A673 (cell line): ENCODE measurements around the gene KYNU. TPM values are rescaled to one million over a fixed set of nuclear protein-coding genes. Genes with fewer than 3 reads are reported as not detected.
A peak's percentile ranks its signal among the peaks of the same experiment; 100 is the strongest.

ENCODE experiments used
- BruUV-seq: library from RNA; stranded (reverse); fragments of 400-500 nt; replicated peaks from 2 replicates; lab custom pipeline; 2021; lab: Mats Ljungman, UMichigan
- CTCF ChIA-PET: fragments of 300-600 bp; sonication (Branson Sonifier 250); formaldehyde crosslinking; loops from one replicate; lab custom pipeline; 2022; ENCODE audit warnings: antibody characterized with exemption; lab: Charles Lee
- POLR2A ChIA-PET: fragments of 300-600 bp; sonication (Branson Sonifier 250); formaldehyde crosslinking; loops from one replicate; lab custom pipeline; 2022; ENCODE audit warnings: antibody characterized with exemption; ENCODE audit not compliant: low non-redundant PET; lab: Charles Lee
- DNase-seq: peaks from one replicate; pipeline ENCODE4 v3.0.0-alpha.2; 2015; ENCODE audit warnings: low spot score
- H3K27ac ChIP-seq: fragments of 200-600 bp; sonication (generic); 2 replicates; pipeline ENCODE4 v1.5.1; 2016; ENCODE audit warnings: mixed run types, low read depth, mild to moderate bottlenecking, mixed read lengths, antibody characterized with exemption, low read length; ENCODE audit not compliant: poor library complexity, severe bottlenecking
- H3K27me3 ChIP-seq: fragments of 200-600 bp; sonication (generic); replicated peaks from 2 replicates; pipeline ENCODE4 v1.6.1; 2017; ENCODE audit warnings: mixed run types, low read depth, mild to moderate bottlenecking, mixed read lengths, antibody characterized with exemption, low read length; ENCODE audit not compliant: insufficient read depth, poor library complexity
- H3K36me3 ChIP-seq: fragments of 200-600 bp; sonication (generic); 2 replicates; pipeline ENCODE4 v1.6.1; 2016; ENCODE audit warnings: mixed run types, mild to moderate bottlenecking, mixed read lengths, antibody characterized with exemption, low read length; ENCODE audit not compliant: insufficient read depth, poor library complexity, severe bottlenecking
- H3K4me1 ChIP-seq: fragments of 200-600 bp; sonication (generic); 2 replicates; pipeline ENCODE4 v1.6.1; 2017; ENCODE audit warnings: mixed run types, mild to moderate bottlenecking, mixed read lengths, antibody characterized with exemption, low read length; ENCODE audit not compliant: insufficient read depth, poor library complexity, severe bottlenecking
- H3K4me3 ChIP-seq: fragments of 200-600 bp; sonication (generic); 2 replicates; pipeline ENCODE4 v1.5.1; 2016; ENCODE audit warnings: low read depth, mixed run types, mild to moderate bottlenecking, mixed read lengths, low read length; ENCODE audit not compliant: poor library complexity, severe bottlenecking
- H3K9me3 ChIP-seq: fragments of 200-600 bp; sonication (generic); 2 replicates; pipeline ENCODE4 v1.6.1; 2016; ENCODE audit warnings: mixed run types, low read depth, mild to moderate bottlenecking, mixed read lengths, antibody characterized with exemption, low read length; ENCODE audit not compliant: poor library complexity, severe bottlenecking
- CTCF ChIP-seq: fragments of 300-800, 200-600 bp; sonication (generic); conservative IDR thresholded peaks from 2 replicates; pipeline ENCODE4 v1.5.1; 2017; ENCODE audit warnings: low read depth, mild to moderate bottlenecking, antibody characterized with exemption, low read length, moderate library complexity, mixed read lengths
- EZH2 ChIP-seq: fragments of 200-600 bp; sonication (generic); IDR thresholded peaks from 2 replicates; pipeline ENCODE4 v1.6.1; 2017; ENCODE audit warnings: borderline replicate concordance, low read depth, mild to moderate bottlenecking, mixed read lengths, antibody characterized with exemption, low read length; ENCODE audit not compliant: poor library complexity, severe bottlenecking
- intact Hi-C: fragments of 100-400 bp; cut with micrococcal nuclease; formaldehyde crosslinking; loops from one replicate; pipeline ENCODE4 v1.10.0; 2022; ENCODE audit not compliant: unreplicated experiment
- total RNA-seq: library from RNA; stranded (reverse); gene quantifications from 2 replicates; pipeline ENCODE4 v1.2.3, GENCODE V29; 2021

The KYNU gene
- total RNA-seq, 1 experiment from 2014 or later = 2.5 TPM

- Histone ChIP-seq H3K4me3 (no peak overlapping the region), H3K9me3 (no peaks in the 10 kb centered on the region), H3K27ac (peak overlapping the region; percentile 85), H3K27me3 (no peaks in the 10 kb centered on the region), H3K4me1 (peaks cover 55% of the 10 kb centered on the region), H3K36me3 (no peaks in the 10 kb centered on the region)
- intact Hi-C loops = no loop called here
- peak; percentile 21 for DNase-seq
- CTCF ChIA-PET = no interaction called here
- TF ChIP-seq EZH2 (no peak), CTCF (no peak)
- no TSS peak for BruUV-seq
- POLR2A ChIA-PET = no interaction called here
Measured at GRCh38 chr2:142872882-142873724, 4.4 kb upstream of the KYNU start.

- Histone ChIP-seq H3K9me3 (no peaks in the 10 kb centered on the region), H3K27me3 (no peaks in the 10 kb centered on the region), H3K4me1 (peaks cover 55% of the 10 kb centered on the region), H3K27ac (peak overlapping the region; percentile 85), H3K4me3 (no peak overlapping the region), H3K36me3 (no peaks in the 10 kb centered on the region)
- CTCF ChIA-PET = no interaction called here
- intact Hi-C loops = no loop called here
- no TSS peak for BruUV-seq
- TF ChIP-seq EZH2 (no peak), CTCF (no peak)
- POLR2A ChIA-PET = no interaction called here
- no peak for DNase-seq
Measured at GRCh38 chr2:142873831-142874287, 3.6 kb upstream of the KYNU start.

GRCh38 chr2:142874293-142874814, 3.1 kb upstream of the KYNU start:
- CTCF ChIA-PET = no interaction called here

More at GRCh38 chr2:142874293-142874814, 3.1 kb upstream of the KYNU start:
- H3K36me3 ChIP-seq = no peaks in the 10 kb centered on the region
- peak; percentile 93 for DNase-seq
- no TSS peak for BruUV-seq
- peaks cover 55% of the 10 kb centered on the region for H3K4me1 ChIP-seq
- peak overlapping the region; percentile 85 for H3K27ac ChIP-seq
- intact Hi-C loops = no loop called here
- POLR2A ChIA-PET = no interaction called here
- TF ChIP-seq EZH2 (no peak), CTCF (no peak)
- no peak overlapping the region for H3K4me3 ChIP-seq
- H3K9me3 ChIP-seq = no peaks in the 10 kb centered on the region
- H3K27me3 ChIP-seq = no peaks in the 10 kb centered on the region
